Measurements from ENCODE around the gene MYOT. TPM values are rescaled to one million over a fixed set of nuclear protein-coding genes. Genes with fewer than 3 reads are reported as not detected.

Gene MYOT
- total and polyA plus RNA-seq, 2 of the 4 experiments (the other 2 are of a cell fraction) = not detected

Other genes starting within 250 kb of the MYOT start
- gene KLHL3, start 131.8 kb upstream of the MYOT start, total RNA-seq (2012; rRNA removed) = 4.1 and 4.7 TPM in 2 replicates
- 2.1 and 2.3 TPM in 2 replicates for gene KLHL3, start 131.8 kb upstream of the MYOT start, polyA plus RNA-seq (2012; rRNA removed)
- gene HNRNPA0, start 113.5 kb upstream of the MYOT start, total RNA-seq (2012; rRNA removed) = 5.2 and 8.9 TPM in 2 replicates
- gene HNRNPA0, start 113.5 kb upstream of the MYOT start, polyA plus RNA-seq (2012; rRNA removed) = 12.2 and 12.9 TPM in 2 replicates
- not detected in 2 replicates for gene PKD2L2, start 21.6 kb downstream of the MYOT start, total RNA-seq (2012; rRNA removed)
- gene PKD2L2, start 21.6 kb downstream of the MYOT start, polyA plus RNA-seq (2012; rRNA removed) = not detected in 2 replicates
- 15.1 and 21.9 TPM in 2 replicates for gene FAM13B, start 165.2 kb downstream of the MYOT start, total RNA-seq (2012; rRNA removed)
- 10.6 and 14.6 TPM in 2 replicates for gene FAM13B, start 165.2 kb downstream of the MYOT start, polyA plus RNA-seq (2012; rRNA removed)
- not detected in 2 replicates for gene WNT8A, start 216.2 kb downstream of the MYOT start, total RNA-seq (2012; rRNA removed)
- not detected in 2 replicates for gene WNT8A, start 216.2 kb downstream of the MYOT start, polyA plus RNA-seq (2012; rRNA removed)